Measurements from ENCODE around the gene FCER2.

DNA sequence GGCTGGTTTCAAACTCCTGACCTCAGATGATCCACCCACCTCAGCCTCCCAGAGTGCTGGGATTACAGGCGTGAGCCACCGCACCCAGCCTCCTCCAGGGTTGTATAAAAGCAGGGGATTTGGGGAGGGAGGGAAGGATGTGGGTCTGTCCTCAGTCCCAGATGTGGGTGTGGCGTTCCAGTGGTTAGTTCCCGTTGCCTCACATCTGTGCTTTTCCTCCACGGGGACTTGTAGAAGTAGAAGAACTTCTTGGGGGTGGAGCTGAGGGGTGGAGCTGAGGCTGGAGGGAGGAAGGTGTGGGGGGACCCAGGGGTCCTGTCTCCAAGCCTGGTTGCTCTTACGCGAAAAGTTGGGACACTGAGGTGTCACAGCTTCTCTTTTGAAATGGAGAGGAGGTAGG, 25.6 kb downstream of the FCER2 start:
- TF ChIP-seq, protein P1, sequence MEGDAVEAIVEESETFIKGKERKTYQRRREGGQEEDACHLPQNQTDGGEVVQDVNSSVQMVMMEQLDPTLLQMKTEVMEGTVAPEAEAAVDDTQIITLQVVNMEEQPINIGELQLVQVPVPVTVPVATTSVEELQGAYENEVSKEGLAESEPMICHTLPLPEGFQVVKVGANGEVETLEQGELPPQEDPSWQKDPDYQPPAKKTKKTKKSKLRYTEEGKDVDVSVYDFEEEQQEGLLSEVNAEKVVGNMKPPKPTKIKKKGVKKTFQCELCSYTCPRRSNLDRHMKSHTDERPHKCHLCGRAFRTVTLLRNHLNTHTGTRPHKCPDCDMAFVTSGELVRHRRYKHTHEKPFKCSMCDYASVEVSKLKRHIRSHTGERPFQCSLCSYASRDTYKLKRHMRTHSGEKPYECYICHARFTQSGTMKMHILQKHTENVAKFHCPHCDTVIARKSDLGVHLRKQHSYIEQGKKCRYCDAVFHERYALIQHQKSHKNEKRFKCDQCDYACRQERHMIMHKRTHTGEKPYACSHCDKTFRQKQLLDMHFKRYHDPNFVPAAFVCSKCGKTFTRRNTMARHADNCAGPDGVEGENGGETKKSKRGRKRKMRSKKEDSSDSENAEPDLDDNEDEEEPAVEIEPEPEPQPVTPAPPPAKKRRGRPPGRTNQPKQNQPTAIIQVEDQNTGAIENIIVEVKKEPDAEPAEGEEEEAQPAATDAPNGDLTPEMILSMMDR (CRISPR knock-in tag; IDR thresholded peaks at IDR 0.05), result no peak
- TF ChIP-seq ZNF678 (CRISPR knock-in tag; IDR thresholded peaks at IDR 0.05), result no peak
- TF ChIP-seq, protein P2, sequence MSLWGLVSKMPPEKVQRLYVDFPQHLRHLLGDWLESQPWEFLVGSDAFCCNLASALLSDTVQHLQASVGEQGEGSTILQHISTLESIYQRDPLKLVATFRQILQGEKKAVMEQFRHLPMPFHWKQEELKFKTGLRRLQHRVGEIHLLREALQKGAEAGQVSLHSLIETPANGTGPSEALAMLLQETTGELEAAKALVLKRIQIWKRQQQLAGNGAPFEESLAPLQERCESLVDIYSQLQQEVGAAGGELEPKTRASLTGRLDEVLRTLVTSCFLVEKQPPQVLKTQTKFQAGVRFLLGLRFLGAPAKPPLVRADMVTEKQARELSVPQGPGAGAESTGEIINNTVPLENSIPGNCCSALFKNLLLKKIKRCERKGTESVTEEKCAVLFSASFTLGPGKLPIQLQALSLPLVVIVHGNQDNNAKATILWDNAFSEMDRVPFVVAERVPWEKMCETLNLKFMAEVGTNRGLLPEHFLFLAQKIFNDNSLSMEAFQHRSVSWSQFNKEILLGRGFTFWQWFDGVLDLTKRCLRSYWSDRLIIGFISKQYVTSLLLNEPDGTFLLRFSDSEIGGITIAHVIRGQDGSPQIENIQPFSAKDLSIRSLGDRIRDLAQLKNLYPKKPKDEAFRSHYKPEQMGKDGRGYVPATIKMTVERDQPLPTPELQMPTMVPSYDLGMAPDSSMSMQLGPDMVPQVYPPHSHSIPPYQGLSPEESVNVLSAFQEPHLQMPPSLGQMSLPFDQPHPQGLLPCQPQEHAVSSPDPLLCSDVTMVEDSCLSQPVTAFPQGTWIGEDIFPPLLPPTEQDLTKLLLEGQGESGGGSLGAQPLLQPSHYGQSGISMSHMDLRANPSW (CRISPR knock-in tag; IDR thresholded peaks at IDR 0.05; ENCODE audit: borderline replicate concordance), result no peak
- no peak for TF ChIP-seq KDM4B (CRISPR knock-in tag; IDR thresholded peaks at IDR 0.05)
- no peak for TF ChIP-seq YY1 (IDR thresholded peaks at IDR 0.05; ENCODE audit: insufficient read depth, insufficient replicate concordance, low read depth, low read length)
- TF ChIP-seq, protein P3, sequence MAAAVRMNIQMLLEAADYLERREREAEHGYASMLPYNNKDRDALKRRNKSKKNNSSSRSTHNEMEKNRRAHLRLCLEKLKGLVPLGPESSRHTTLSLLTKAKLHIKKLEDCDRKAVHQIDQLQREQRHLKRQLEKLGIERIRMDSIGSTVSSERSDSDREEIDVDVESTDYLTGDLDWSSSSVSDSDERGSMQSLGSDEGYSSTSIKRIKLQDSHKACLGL (CRISPR knock-in tag; IDR thresholded peaks at IDR 0.05), result no peak
- TF ChIP-seq, protein P4, sequence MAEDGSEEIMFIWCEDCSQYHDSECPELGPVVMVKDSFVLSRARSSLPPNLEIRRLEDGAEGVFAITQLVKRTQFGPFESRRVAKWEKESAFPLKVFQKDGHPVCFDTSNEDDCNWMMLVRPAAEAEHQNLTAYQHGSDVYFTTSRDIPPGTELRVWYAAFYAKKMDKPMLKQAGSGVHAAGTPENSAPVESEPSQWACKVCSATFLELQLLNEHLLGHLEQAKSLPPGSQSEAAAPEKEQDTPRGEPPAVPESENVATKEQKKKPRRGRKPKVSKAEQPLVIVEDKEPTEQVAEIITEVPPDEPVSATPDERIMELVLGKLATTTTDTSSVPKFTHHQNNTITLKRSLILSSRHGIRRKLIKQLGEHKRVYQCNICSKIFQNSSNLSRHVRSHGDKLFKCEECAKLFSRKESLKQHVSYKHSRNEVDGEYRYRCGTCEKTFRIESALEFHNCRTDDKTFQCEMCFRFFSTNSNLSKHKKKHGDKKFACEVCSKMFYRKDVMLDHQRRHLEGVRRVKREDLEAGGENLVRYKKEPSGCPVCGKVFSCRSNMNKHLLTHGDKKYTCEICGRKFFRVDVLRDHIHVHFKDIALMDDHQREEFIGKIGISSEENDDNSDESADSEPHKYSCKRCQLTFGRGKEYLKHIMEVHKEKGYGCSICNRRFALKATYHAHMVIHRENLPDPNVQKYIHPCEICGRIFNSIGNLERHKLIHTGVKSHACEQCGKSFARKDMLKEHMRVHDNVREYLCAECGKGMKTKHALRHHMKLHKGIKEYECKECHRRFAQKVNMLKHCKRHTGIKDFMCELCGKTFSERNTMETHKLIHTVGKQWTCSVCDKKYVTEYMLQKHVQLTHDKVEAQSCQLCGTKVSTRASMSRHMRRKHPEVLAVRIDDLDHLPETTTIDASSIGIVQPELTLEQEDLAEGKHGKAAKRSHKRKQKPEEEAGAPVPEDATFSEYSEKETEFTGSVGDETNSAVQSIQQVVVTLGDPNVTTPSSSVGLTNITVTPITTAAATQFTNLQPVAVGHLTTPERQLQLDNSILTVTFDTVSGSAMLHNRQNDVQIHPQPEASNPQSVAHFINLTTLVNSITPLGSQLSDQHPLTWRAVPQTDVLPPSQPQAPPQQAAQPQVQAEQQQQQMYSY (CRISPR knock-in tag; IDR thresholded peaks at IDR 0.05), result no peak
- TF ChIP-seq, protein P5, sequence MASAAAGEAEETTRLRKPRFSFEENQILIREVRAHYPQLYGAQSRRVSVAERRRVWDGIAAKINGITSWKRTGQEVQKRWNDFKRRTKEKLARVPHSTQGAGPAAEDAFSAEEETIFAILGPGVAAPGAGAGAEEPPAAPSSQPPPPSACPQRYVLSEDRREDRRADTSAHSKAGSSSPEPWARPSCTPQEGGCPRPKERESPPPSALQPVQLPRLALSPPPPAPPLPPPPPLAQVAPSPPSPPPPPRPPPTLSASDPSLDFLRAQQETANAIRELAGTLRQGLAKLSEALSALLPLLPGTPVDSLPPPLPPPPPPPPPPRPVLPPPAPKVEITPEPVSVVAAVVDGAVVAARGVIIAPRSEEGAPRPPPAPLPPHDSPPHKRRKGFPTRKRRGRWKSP (CRISPR knock-in tag; IDR thresholded peaks at IDR 0.05), result no peak
- no peak for TF ChIP-seq SP2 (CRISPR knock-in tag; IDR thresholded peaks at IDR 0.05)
